B cell (primary cell): ENCODE measurements around the gene SORL1-AS1.
A peak's percentile ranks its signal among the peaks of the same experiment; 100 is the strongest.

ENCODE experiments used
- ATAC-seq: fragments of 200-7000 bp; cut with Tn5 transposase; one replicate; pipeline ENCODE4 v1.10.0; 2021; ENCODE audit warnings: low read depth, mild to moderate bottlenecking, moderate number of reproducible peaks, moderate library complexity
- CTCF ChIA-PET: fragments of 350-600 bp; sonication (Branson Sonifier 250); formaldehyde crosslinking; loops from one replicate; lab custom pipeline; 2021; ENCODE audit warnings: antibody characterized with exemption, inconsistent platforms; lab: Charles Lee
- POLR2A ChIA-PET: fragments of 350-600 bp; sonication (Branson Sonifier 250); formaldehyde crosslinking; loops from one replicate; lab custom pipeline; 2021; ENCODE audit warnings: antibody characterized with exemption; lab: Charles Lee
- DNase-seq: peaks from one replicate; pipeline ENCODE4 v3.0.0; 2013
- H2AFZ ChIP-seq: 2 replicates; pipeline ENCODE4 v1.6.1; 2012; ENCODE audit warnings: mild to moderate bottlenecking, low read depth, low read length; ENCODE audit not compliant: insufficient read depth, poor library complexity, severe bottlenecking
- H3K27ac ChIP-seq, 2 donors: 1 replicate in 1 of 2; 2 replicates in 1 of 2; pipeline ENCODE4 v1.5.1; 2012 to 2013; ENCODE audit warnings: low read length in 2 of 2, mild to moderate bottlenecking in 2 of 2, moderate library complexity in 1 of 2
- H3K27me3 ChIP-seq, 4 experiments: fragments of 200-600 bp in 1 of 4; sonication (generic) in 1 of 4; replicated peaks in 1 of 4; 1 replicate in 2 of 4; 2 replicates in 2 of 4; pipeline versions ENCODE4 v1.6.1 to v1.7.0; 2013 to 2016; ENCODE audit warnings: low read length in 3 of 4, mild to moderate bottlenecking in 2 of 4, mixed read lengths in 1 of 4, moderate library complexity in 1 of 4; ENCODE audit not compliant: insufficient read depth in 4 of 4, control insufficient read depth in 3 of 4; ENCODE audit errors: control extremely low read depth in 1 of 4
- H3K36me3 ChIP-seq, 2 experiments: replicated peaks in 1 of 2; 1 replicate in 1 of 2; 2 replicates in 1 of 2; pipeline versions ENCODE4 v1.6.1 to v1.7.1; 2013; ENCODE audit warnings: low read length in 1 of 2; ENCODE audit not compliant: insufficient read depth in 2 of 2, control insufficient read depth in 1 of 2; ENCODE audit errors: control extremely low read depth in 1 of 2, extremely low read depth in 1 of 2
- H3K4me1 ChIP-seq, 2 donors: fragments of 200-600 bp in 1 of 2; sonication (generic) in 1 of 2; 1 replicate in 1 of 2; 2 replicates in 1 of 2; pipeline versions ENCODE4 v1.5.1 to v1.6.1; 2013 to 2017; ENCODE audit warnings: low read length in 2 of 2; ENCODE audit not compliant: control insufficient read depth in 2 of 2, insufficient read depth in 2 of 2
- H3K4me2 ChIP-seq: replicated peaks from 2 replicates; pipeline ENCODE3; 2012; ENCODE audit warnings: mild to moderate bottlenecking, low read depth, low read length; ENCODE audit not compliant: poor library complexity, severe bottlenecking
- H3K4me3 ChIP-seq, 5 experiments: fragments of 200-600 bp in 1 of 5; sonication (generic) in 1 of 5; 1 replicate in 3 of 5; 2 replicates in 2 of 5; pipeline versions ENCODE4 v1.5.1 to v1.7.0; 2011 to 2016; ENCODE audit warnings: low read length in 4 of 5, mild to moderate bottlenecking in 4 of 5, low read depth in 2 of 5, control low read depth in 1 of 5, moderate library complexity in 1 of 5; ENCODE audit not compliant: insufficient read depth in 1 of 5; ENCODE audit errors: control extremely low read depth in 1 of 5, extremely low read depth in 1 of 5
- H3K79me2 ChIP-seq: fragments of 200-600 bp; sonication (generic); one replicate; pipeline ENCODE4 v1.6.0; 2016; ENCODE audit warnings: low read length; ENCODE audit not compliant: control insufficient read depth, insufficient read depth
- H3K9ac ChIP-seq: fragments of 200-600 bp; sonication (generic); 2 replicates; pipeline ENCODE4 v1.6.1; 2017; ENCODE audit warnings: mild to moderate bottlenecking, low read length, moderate library complexity
- H3K9me3 ChIP-seq, 3 donors: one replicate each; pipeline versions ENCODE4 v1.6.1 to v1.7.1; 2013; ENCODE audit warnings: low read length in 2 of 3; ENCODE audit not compliant: control insufficient read depth in 2 of 3, insufficient read depth in 1 of 3; ENCODE audit errors: control extremely low read depth in 1 of 3
- H4K20me1 ChIP-seq: 2 replicates; pipeline ENCODE4 v1.6.0; 2012; ENCODE audit warnings: mild to moderate bottlenecking, low read length; ENCODE audit not compliant: insufficient read depth, control insufficient read depth, poor library complexity, severe bottlenecking
- H3K27ac Mint-ChIP-seq: one replicate; pipeline ENCODE4 v1.8.0; 2021; ENCODE audit warnings: mixed read lengths
- H3K27me3 Mint-ChIP-seq: one replicate; pipeline ENCODE4 v1.8.0; 2021; ENCODE audit warnings: mixed read lengths
- H3K4me1 Mint-ChIP-seq: one replicate; pipeline ENCODE4 v1.8.0; 2021; ENCODE audit warnings: mixed read lengths
- H3K4me3 Mint-ChIP-seq: one replicate; pipeline ENCODE4 v1.8.0; 2021; ENCODE audit warnings: mixed read lengths
- H3K9me3 Mint-ChIP-seq: one replicate; pipeline ENCODE4 v1.8.0; 2022; ENCODE audit warnings: mixed read lengths; ENCODE audit not compliant: insufficient read depth
- CTCF ChIP-seq: fragments of 200-600 bp; IDR thresholded peaks from one replicate; pipeline ENCODE4 v1.8.0; 2022; ENCODE audit warnings: antibody characterized with exemption, mild to moderate bottlenecking
- EZH2 ChIP-seq: IDR thresholded peaks from 2 replicates; pipeline ENCODE4 v1.6.1; 2012; ENCODE audit warnings: borderline replicate concordance, low read depth, mild to moderate bottlenecking, moderate library complexity, low read length; ENCODE audit not compliant: insufficient read depth, poor library complexity, severe bottlenecking
- WGBS: methylation state at CpG from one replicate; pipeline ENCODE4 v1.1.5; 2013; ENCODE audit warnings: missing lambda C conversion rate; ENCODE audit not compliant: insufficient coverage; 5-methylcytosine and 5-hydroxymethylcytosine counted together
- intact Hi-C: fragments of 100-400 bp; cut with micrococcal nuclease; formaldehyde crosslinking; loops from one replicate; pipeline ENCODE4 v1.10.0; 2022

SORL1-AS1 gene

GRCh38 chr11:121435551-121436511, 16.9 kb downstream of the SORL1-AS1 start:
- H3K4me3 Mint-ChIP-seq = no peak overlapping the region
- H3K4me1 Mint-ChIP-seq = peaks cover 39% of the 10 kb centered on the region
- H3K27me3 Mint-ChIP-seq = no peaks in the 10 kb centered on the region
- ChIA-PET CTCF (interaction anchor here (2.1 kb wide), 1 partner anchor 16 kb away, joined by 9 read pairs; the partner anchor contains the start of genes SORL1 and SORL1-AS1), POLR2A (interaction anchor here (0.5 kb wide), 1 partner anchor 61 kb away, joined by 4 read pairs; no protein-coding TSS in a partner anchor)
- H3K27ac Mint-ChIP-seq = no peak overlapping the region
- H3K79me2 ChIP-seq = no peaks in the 10 kb centered on the region
- peaks cover 0 to 2% (median 0%) of the 10 kb centered on the region in 3 donors for H3K9me3 ChIP-seq
- ATAC-seq (no peak), DNase-seq (no peak)
- intact Hi-C loops = no loop called here
- no peak overlapping the region for H3K9ac ChIP-seq
- peaks cover 10% of the 10 kb centered on the region in 2 donors for H3K4me1 ChIP-seq
- no peak for TF ChIP-seq CTCF
- no peak for TF ChIP-seq EZH2
- H3K27ac ChIP-seq = no peak overlapping the region
- no peak overlapping the region for H2AFZ ChIP-seq
- no peaks in the 10 kb centered on the region for H3K36me3 ChIP-seq
- no peak overlapping the region for H3K4me3 ChIP-seq
- no peak overlapping the region for H3K4me2 ChIP-seq
- H3K9me3 Mint-ChIP-seq = no peaks in the 10 kb centered on the region
- WGBS = 87% methylated on average over 3 of the region's 3 CpGs
- H3K27me3 ChIP-seq = no peaks in the 10 kb centered on the region
- no peaks in the 10 kb centered on the region for H4K20me1 ChIP-seq

GRCh38 chr11:121435132-121435531, 17.6 kb downstream of the SORL1-AS1 start:
- 13% methylated on average over 1 of the region's 4 CpGs for WGBS
- no peaks in the 10 kb centered on the region for H3K27me3 ChIP-seq
- DNase-seq (no peak), ATAC-seq (no peak)
- Mint-ChIP-seq H3K4me3 (no peak overlapping the region), H3K27ac (peak overlapping the region; percentile 42), H3K4me1 (peaks cover 46% of the 10 kb centered on the region), H3K27me3 (no peaks in the 10 kb centered on the region), H3K9me3 (no peaks in the 10 kb centered on the region)
- H3K9me3 ChIP-seq = peaks cover 0 to 6% (median 0%) of the 10 kb centered on the region in 3 donors
- TF ChIP-seq CTCF (no peak), EZH2 (no peak)
- H3K27ac ChIP-seq = no peak overlapping the region
- intact Hi-C loops = no loop called here
- no peak overlapping the region for H2AFZ ChIP-seq
- no peak overlapping the region for H3K9ac ChIP-seq
- no peaks in the 10 kb centered on the region for H3K36me3 ChIP-seq
- H4K20me1 ChIP-seq = no peaks in the 10 kb centered on the region
- POLR2A ChIA-PET = interaction anchor here (0.6 to 1.0 kb wide), 2 partner anchors 67 to 134 kb away, joined by 3 to 6 read pairs; no protein-coding TSS in a partner anchor
- H3K4me3 ChIP-seq = no peak overlapping the region
- H3K79me2 ChIP-seq = no peaks in the 10 kb centered on the region
- no peak overlapping the region for H3K4me2 ChIP-seq
- CTCF ChIA-PET = interaction anchor here (1.6 to 2.1 kb wide), 2 partner anchors 12 to 17 kb away, joined by 5 to 9 read pairs; partner anchors contain the start of genes SORL1 and SORL1-AS1
- H3K4me1 ChIP-seq = peaks cover 15 to 17% of the 10 kb centered on the region in 2 donors
